Esophagus squamous epithelium (tissue), 4 donors: Measurements from ENCODE around the gene ATP9B.

Experiments
- CTCF ChIP-seq, 6 experiments: fragments of 450-650 bp in 4 of 6; fragments of 200-600 bp in 2 of 6; sonication (generic) in 2 of 6; IDR thresholded peaks; one replicate each; pipeline ENCODE4 v1.5.1; 2016 to 2019; ENCODE audit warnings: antibody characterized with exemption in 6 of 6, mild to moderate bottlenecking in 4 of 6, moderate library complexity in 4 of 6
- POLR2A ChIP-seq, 4 donors: fragments of 450-650 bp; IDR thresholded peaks; one replicate each; pipeline ENCODE4 v1.6.1; 2017; ENCODE audit warnings: antibody characterized with exemption in 4 of 4, mild to moderate bottlenecking in 4 of 4, moderate library complexity in 3 of 4

GRCh38 chr18:79299272-79299671 lies 230.1 kb downstream of the ATP9B start:
- no peak for TF ChIP-seq CTCF (IDR thresholded peaks at IDR 0.05)
- no peak for TF ChIP-seq POLR2A (IDR thresholded peaks at IDR 0.05)
